Kidney capillary endothelial cell (primary cell): ENCODE results near the gene CAST.

ENCODE experiments used
- DNase-seq: peaks from one replicate; pipeline ENCODE4 v3.0.0-alpha.2; 2018; ENCODE audit warnings: low spot score

Gene CAST

GRCh38 chr5:96675882-96676281, 13.7 kb downstream of the CAST start:
- no peak for DNase-seq

GRCh38 chr5:96677496-96677895, 15.3 kb downstream of the CAST start:
- no peak for DNase-seq

GRCh38 chr5:96679293-96679692, 17.1 kb downstream of the CAST start:
- DNase-seq = no peak

GRCh38 chr5:96680759-96681470, 18.7 kb downstream of the CAST start:
- DNase-seq = no peak

- no peak for DNase-seq
These were observed 21.2 kb downstream of the CAST start for GRCh38 chr5:96683392-96683791.

GRCh38 chr5:96683810-96684209, 21.6 kb downstream of the CAST start:
- no peak for DNase-seq

GRCh38 chr5:96687080-96687479, 24.9 kb downstream of the CAST start:
- no peak for DNase-seq

- peak; percentile 63 for DNase-seq
These were observed 25.8 kb downstream of the CAST start for GRCh38 chr5:96687812-96688453.

- DNase-seq = no peak
These were observed 28.7 kb downstream of the CAST start for GRCh38 chr5:96690861-96691260.

GRCh38 chr5:96691503-96692303, 29.5 kb downstream of the CAST start:
- DNase-seq = no peak

GRCh38 chr5:96692441-96692840, 30.3 kb downstream of the CAST start:
- DNase-seq = no peak

GRCh38 chr5:96699186-96699820, 37.1 kb downstream of the CAST start:
- DNase-seq = no peak

GRCh38 chr5:96702503-96703383, 40.6 kb downstream of the CAST start:
- DNase-seq = peak; percentile 94

- DNase-seq = no peak
These were observed 41.3 kb downstream of the CAST start for GRCh38 chr5:96703384-96703920.

GRCh38 chr5:96703995-96704394, 41.8 kb downstream of the CAST start:
- no peak for DNase-seq

GRCh38 chr5:96706433-96707111, 44.4 kb downstream of the CAST start:
- DNase-seq = no peak

GRCh38 chr5:96708600-96708999, 46.4 kb downstream of the CAST start:
- DNase-seq = no peak

GRCh38 chr5:96709152-96709821, 47.1 kb downstream of the CAST start:
- DNase-seq = no peak

- no peak for DNase-seq
These were observed 50.0 kb downstream of the CAST start for GRCh38 chr5:96712100-96712746.

GRCh38 chr5:96714450-96714849, 52.3 kb downstream of the CAST start:
- no peak for DNase-seq
